SK-N-SH treated with all-trans-retinoic acid at 6 μM for 48 hours (cell line): ENCODE measurements around the gene SEH1L.

Experiments
- ATAC-seq: fragments of 200-7000 bp; cut with Tn5 transposase; 3 replicates; pipeline ENCODE4 v1.9.1; 2020; ENCODE audit warnings: mild to moderate bottlenecking, moderate library complexity
- BACH2 ChIP-seq: fragments of 250-450 bp; sonication (Bioruptor Pico); IDR thresholded peaks from 2 replicates; pipeline ENCODE4 v1.9.0; 2021; ENCODE audit warnings: mild to moderate bottlenecking, borderline replicate concordance
- CREB5 ChIP-seq: fragments of 250-450 bp; sonication (Bioruptor Pico); IDR thresholded peaks from 2 replicates; pipeline ENCODE4 v1.5.1; 2020; ENCODE audit warnings: low read depth, mild to moderate bottlenecking, moderate library complexity
- ESRRG ChIP-seq: fragments of 250-450 bp; sonication (Bioruptor Pico); IDR thresholded peaks from 2 replicates; pipeline ENCODE4 v1.6.1; 2021; ENCODE audit warnings: mild to moderate bottlenecking
- GLIS3 ChIP-seq: fragments of 250-450 bp; sonication (Bioruptor Pico); IDR thresholded peaks from 2 replicates; pipeline ENCODE4 v1.5.0; 2020; ENCODE audit warnings: mild to moderate bottlenecking, moderate library complexity
- ISL1 ChIP-seq: fragments of 250-450 bp; sonication (Bioruptor Pico); IDR thresholded peaks from 2 replicates; pipeline ENCODE4 v2.1.2; 2022; ENCODE audit warnings: mild to moderate bottlenecking, moderate library complexity
- PATZ1 ChIP-seq: fragments of 250-450 bp; sonication (Bioruptor Pico); IDR thresholded peaks from 2 replicates; pipeline ENCODE4 v1.8.0; 2020; ENCODE audit warnings: mild to moderate bottlenecking, moderate library complexity, borderline replicate concordance
- POU6F1 ChIP-seq: fragments of 250-450 bp; sonication (Bioruptor Pico); IDR thresholded peaks from 2 replicates; pipeline ENCODE4 v1.8.0; 2021; ENCODE audit warnings: low read depth, mild to moderate bottlenecking, moderate library complexity, borderline replicate concordance
- PPARA ChIP-seq: fragments of 250-450 bp; sonication (Bioruptor Pico); IDR thresholded peaks from 2 replicates; pipeline ENCODE4 v1.5.0; 2020; ENCODE audit warnings: mild to moderate bottlenecking, borderline replicate concordance
- RARB ChIP-seq: fragments of 250-450 bp; sonication (Bioruptor Pico); IDR thresholded peaks from 2 replicates; pipeline ENCODE4 v1.8.0; 2021; ENCODE audit warnings: mild to moderate bottlenecking, moderate library complexity
- SNAI2 ChIP-seq: fragments of 250-450 bp; sonication (Bioruptor Pico); IDR thresholded peaks from 2 replicates; pipeline ENCODE4 v1.5.0; 2020; ENCODE audit warnings: mild to moderate bottlenecking, moderate library complexity
- TCF4 ChIP-seq: fragments of 250-450 bp; sonication (Bioruptor Pico); IDR thresholded peaks from 2 replicates; pipeline ENCODE4 v1.8.0; 2021; ENCODE audit warnings: mild to moderate bottlenecking, moderate library complexity, borderline replicate concordance
- TOX ChIP-seq: fragments of 250-450 bp; sonication (Bioruptor Pico); IDR thresholded peaks from 2 replicates; pipeline ENCODE4 v1.8.0; 2021; ENCODE audit warnings: mild to moderate bottlenecking, moderate library complexity, borderline replicate concordance
- TSHZ2 ChIP-seq: fragments of 250-450 bp; sonication (Bioruptor Pico); IDR thresholded peaks from 2 replicates; pipeline ENCODE4 v1.5.0; 2020; ENCODE audit warnings: mild to moderate bottlenecking, moderate library complexity
- ZC3H10 ChIP-seq: fragments of 250-450 bp; sonication (Bioruptor Pico); IDR thresholded peaks from 2 replicates; pipeline ENCODE4 v1.5.1; 2021; ENCODE audit warnings: mild to moderate bottlenecking, moderate library complexity
- ZFP3 ChIP-seq: fragments of 250-450 bp; sonication (Bioruptor Pico); IDR thresholded peaks from 2 replicates; pipeline ENCODE4 v1.5.0; 2020; ENCODE audit warnings: mild to moderate bottlenecking, moderate library complexity
- ZNF565 ChIP-seq: fragments of 450-650 bp; formaldehyde crosslinking; conservative IDR thresholded peaks from 2 replicates; pipeline ENCODE4 v1.5.0; 2020; ENCODE audit warnings: low read depth, mild to moderate bottlenecking, moderate library complexity
- ZNF70 ChIP-seq: fragments of 450-650 bp; formaldehyde crosslinking; IDR thresholded peaks from 2 replicates; pipeline ENCODE4 v1.5.0; 2020; ENCODE audit warnings: mild to moderate bottlenecking, moderate library complexity
- ZNF8 ChIP-seq: fragments of 450-650 bp; formaldehyde crosslinking; IDR thresholded peaks from 2 replicates; pipeline ENCODE4 v1.5.0; 2020; ENCODE audit warnings: mild to moderate bottlenecking, moderate library complexity

SEH1L gene

GRCh38 chr18:12943215-12943614, 4.6 kb upstream of the SEH1L start:
- TF ChIP-seq RARB (CRISPR knock-in tag) (no peak), TOX (no peak), PPARA (CRISPR knock-in tag) (no peak), CREB5 (CRISPR knock-in tag) (no peak), ZFP3 (CRISPR knock-in tag) (no peak)
- no peak for ATAC-seq

- TF ChIP-seq ZFP3 (CRISPR knock-in tag), result no peak
- TF ChIP-seq ZNF70, result no peak
- no peak for TF ChIP-seq TOX
- TF ChIP-seq BACH2 (CRISPR knock-in tag), result no peak
- no peak for TF ChIP-seq PATZ1
- no peak for TF ChIP-seq ZNF8 (CRISPR knock-in tag)
- no peak for TF ChIP-seq POU6F1 (CRISPR knock-in tag)
- TF ChIP-seq RARB (CRISPR knock-in tag), result no peak
- TF ChIP-seq TSHZ2 (CRISPR knock-in tag), result no peak
- no peak for TF ChIP-seq ESRRG
- no peak for TF ChIP-seq PPARA (CRISPR knock-in tag)
- no peak for TF ChIP-seq ISL1 (CRISPR knock-in tag)
- TF ChIP-seq SNAI2 (CRISPR knock-in tag), result no peak
- no peak for TF ChIP-seq CREB5 (CRISPR knock-in tag)
- no peak for TF ChIP-seq GLIS3 (CRISPR knock-in tag)
- TF ChIP-seq ZNF565 (CRISPR knock-in tag), result no peak
- no peak for TF ChIP-seq ZC3H10 (CRISPR knock-in tag)
- ATAC-seq, result no peak
Observed at GRCh38 chr18:12944709-12945108, 3.1 kb upstream of the SEH1L start.

- TF ChIP-seq ESRRG (0 out of 2 replicates have a peak, but pooled peaks have one; percentile 13), TCF4 (peak; percentile 45; the same call in 1 of the 2 replicates), GLIS3 (CRISPR knock-in tag) (0 out of 2 replicates have a peak, but pooled peaks have one; percentile 42), ISL1 (CRISPR knock-in tag) (peak; percentile 86), ZC3H10 (CRISPR knock-in tag) (no peak), RARB (CRISPR knock-in tag) (no peak)
- peak; percentile 31 for ATAC-seq
Observed at GRCh38 chr18:12946549-12947284, 1.1 kb upstream of the SEH1L start.
